GM15510 (cell line): ENCODE measurements around the gene HTR7.

ENCODE experiments used
- POLR2A ChIP-seq: IDR thresholded peaks from 3 replicates; pipeline ENCODE4 v1.6.1; 2011; ENCODE audit warnings: borderline replicate concordance; ENCODE audit not compliant: insufficient read length; ENCODE audit errors: extremely low read depth

Gene HTR7

DNA sequence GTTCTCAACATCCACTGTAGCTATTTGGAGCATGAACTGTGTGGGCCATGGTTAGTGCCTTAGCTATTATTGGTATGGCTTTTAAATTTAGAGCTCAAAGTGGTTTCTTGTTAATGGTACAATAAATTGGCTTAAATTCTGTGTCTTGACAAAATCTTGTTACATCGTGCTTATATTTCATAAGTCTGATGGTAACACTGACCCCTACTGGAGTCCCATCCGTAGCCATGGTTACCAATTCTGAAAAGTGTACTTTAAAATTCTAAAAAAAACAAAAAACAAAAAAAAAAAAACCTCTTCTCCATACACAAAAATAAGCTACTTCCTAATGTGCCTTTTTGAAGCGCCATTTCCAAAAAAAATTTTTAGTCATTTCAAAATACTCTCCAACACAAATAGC, 7.6 kb upstream of the HTR7 start:
- no peak for TF ChIP-seq POLR2A

GRCh38 chr10:90862908-90863514, 5.2 kb upstream of the HTR7 start:
- no peak for TF ChIP-seq POLR2A

DNA sequence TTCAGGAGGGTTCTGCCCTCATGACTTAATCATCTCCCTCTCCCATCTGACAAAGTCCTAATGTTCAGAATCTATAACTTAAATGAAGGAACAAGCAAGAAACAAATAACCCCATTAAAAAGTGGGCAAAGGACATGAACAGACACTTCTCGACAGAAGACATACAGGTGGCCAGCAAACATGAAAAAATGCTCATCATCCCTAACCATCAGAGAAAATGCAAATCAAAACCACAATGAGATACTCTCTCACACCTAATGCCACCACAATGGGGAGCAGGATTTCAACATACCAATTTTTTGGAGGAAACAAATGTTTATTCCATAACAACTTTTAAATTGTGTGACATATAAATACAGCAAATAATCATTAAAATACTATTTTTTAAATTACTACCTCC, 3.0 kb upstream of the HTR7 start:
- no peak for TF ChIP-seq POLR2A

GRCh38 chr10:90859321-90859751, 1.5 kb upstream of the HTR7 start:
- TF ChIP-seq POLR2A, result no peak

GRCh38 chr10:90858461-90858968, 676 bp upstream of the HTR7 start:
- TF ChIP-seq POLR2A, result no peak

DNA sequence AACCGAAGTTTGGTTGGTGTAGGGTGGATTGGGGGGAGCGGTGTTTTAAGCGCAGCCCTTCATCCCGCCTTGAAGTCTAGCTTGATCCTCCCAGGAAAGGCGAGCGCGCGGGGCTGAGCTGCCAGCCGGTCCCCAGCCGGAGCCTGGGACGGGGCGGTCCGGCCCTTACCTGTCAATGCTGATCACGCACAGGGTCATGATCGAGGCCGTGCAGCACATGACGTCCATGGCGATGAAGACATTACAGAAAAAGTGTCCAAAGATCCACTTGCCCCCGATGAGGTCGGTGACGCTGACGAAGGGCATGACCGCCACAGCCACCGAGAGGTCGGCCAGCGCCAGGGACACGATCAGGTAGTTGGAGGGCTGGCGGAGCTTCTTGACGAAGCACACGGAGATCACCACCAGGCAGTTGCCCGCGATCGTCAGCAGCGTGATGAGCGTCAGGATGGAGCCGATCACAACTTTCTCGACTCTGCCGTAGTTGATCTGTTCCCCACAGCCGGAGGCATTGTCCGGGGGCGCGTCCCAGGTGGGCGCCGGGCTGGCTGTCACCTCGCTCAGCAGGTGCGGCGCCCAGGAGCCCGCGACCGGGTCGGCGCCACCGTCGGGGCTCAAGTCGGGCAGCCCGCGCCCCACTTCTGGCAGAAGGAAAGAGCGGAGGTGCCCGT, 740 bp downstream of the HTR7 start:
- no peak for TF ChIP-seq POLR2A

DNA sequence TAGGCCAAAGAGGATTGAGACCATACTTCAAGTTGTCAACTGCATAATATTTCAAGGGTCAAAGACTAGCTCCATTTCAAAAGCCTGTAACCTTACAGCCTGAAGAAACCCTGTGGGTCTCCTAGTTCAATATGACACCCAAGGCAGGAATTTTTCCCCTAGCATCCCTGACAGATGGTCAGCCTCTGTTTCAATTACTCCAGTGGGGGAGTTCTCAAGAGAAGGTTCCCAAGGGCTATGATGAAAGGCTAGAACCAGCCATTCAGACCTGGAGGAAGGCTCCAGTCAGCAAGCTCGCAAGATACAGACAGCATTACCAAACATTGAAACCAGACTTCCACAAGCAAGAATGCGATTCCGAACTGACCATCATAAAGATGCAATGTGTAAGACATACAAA, 1.6 kb downstream of the HTR7 start:
- TF ChIP-seq POLR2A, result no peak

GRCh38 chr10:90855126-90855525, 2.7 kb downstream of the HTR7 start:
- no peak for TF ChIP-seq POLR2A

GRCh38 chr10:90849956-90850749, 7.7 kb downstream of the HTR7 start:
- TF ChIP-seq POLR2A, result no peak

- TF ChIP-seq POLR2A, result no peak
Observed at GRCh38 chr10:90847436-90847835, 10.4 kb downstream of the HTR7 start.

DNA sequence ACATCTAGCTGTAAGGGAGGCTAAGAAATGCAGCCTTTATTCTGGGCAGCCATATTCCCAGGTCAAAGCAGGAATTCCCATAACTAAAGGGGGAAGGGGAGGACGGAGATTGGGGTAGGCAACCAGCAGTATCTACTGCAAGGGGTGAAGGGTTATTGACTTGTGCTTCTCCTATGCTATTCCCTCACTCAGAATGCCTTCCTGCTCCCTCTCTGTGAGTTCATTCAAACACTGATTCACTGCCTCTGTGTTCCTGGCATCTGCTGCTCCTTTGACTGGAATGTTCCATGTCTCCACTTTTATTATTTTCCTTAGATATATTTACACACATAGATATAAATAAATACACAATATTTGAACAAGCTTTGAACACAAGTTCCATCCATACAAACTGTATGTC, 11.1 kb downstream of the HTR7 start:
- TF ChIP-seq POLR2A, result no peak

DNA sequence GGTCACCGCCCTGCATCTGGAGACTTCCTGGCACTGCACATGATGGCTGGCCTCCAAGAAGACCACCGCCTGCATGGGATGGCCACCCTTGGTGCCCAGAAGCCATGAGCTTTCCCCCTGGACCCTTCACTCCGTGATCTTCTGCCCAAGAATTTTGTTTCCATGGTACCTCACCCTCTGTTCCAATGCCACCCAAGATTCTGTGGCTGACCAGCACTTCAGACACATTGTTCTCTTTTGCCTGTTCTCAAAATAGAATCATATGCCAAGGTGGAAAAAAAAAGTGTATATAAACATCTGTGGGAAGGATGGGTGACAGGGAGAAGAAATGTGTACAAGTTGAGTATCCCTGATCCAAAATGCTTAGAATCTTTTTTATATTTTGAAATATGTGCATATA, 12.1 kb downstream of the HTR7 start:
- no peak for TF ChIP-seq POLR2A

GRCh38 chr10:90842725-90843124, 15.1 kb downstream of the HTR7 start:
- no peak for TF ChIP-seq POLR2A

GRCh38 chr10:90837486-90837885, 20.4 kb downstream of the HTR7 start:
- TF ChIP-seq POLR2A, result no peak

DNA sequence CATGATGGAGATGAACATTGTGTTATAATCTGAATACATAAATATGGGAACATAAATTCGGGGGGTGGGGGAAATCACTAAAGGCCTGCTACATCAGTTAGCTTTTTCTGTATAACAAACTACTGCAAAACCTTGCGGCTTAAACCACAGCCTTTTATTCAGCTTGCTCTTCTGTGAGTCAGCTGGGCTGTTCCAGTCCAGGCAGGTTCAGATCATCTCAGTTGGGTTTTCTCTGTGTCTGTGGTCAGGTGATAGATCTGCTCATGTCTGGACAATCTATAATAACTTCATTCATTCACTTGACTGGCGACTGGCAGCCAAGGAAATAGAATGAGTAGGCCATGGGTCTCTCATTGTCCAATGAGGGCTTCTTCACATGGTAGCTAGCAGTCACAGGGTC, 23.5 kb downstream of the HTR7 start:
- TF ChIP-seq POLR2A, result no peak
